Tibial artery (tissue), 4 donors: ENCODE measurements around the gene S100A11.

Experiments
- DNase-seq, 2 donors: peaks; one replicate each; pipeline ENCODE4 v3.0.0-alpha.2; 2019
- H3K27ac ChIP-seq, 2 donors: fragments of 200-600 bp; sonication (generic) in 1 of 2; 1 replicate in 1 of 2; 2 replicates in 1 of 2; pipeline ENCODE4 v1.5.1; 2018 to 2019; ENCODE audit warnings: mild to moderate bottlenecking in 1 of 2
- H3K27me3 ChIP-seq, 2 donors: fragments of 200-600 bp; sonication (generic) in 1 of 2; one replicate each; pipeline versions ENCODE4 v1.5.1 to v1.6.0; 2016 to 2019
- H3K36me3 ChIP-seq, 3 donors: fragments of 200-600 bp; sonication (generic) in 2 of 3; one replicate each; pipeline ENCODE4 v1.5.1; 2016 to 2019; ENCODE audit warnings: mild to moderate bottlenecking in 2 of 3
- H3K4me1 ChIP-seq, 4 donors: fragments of 200-600 bp; sonication (generic) in 2 of 4; 1 replicate in 3 of 4; 2 replicates in 1 of 4; pipeline ENCODE4 v1.5.1; 2016 to 2019
- H3K4me3 ChIP-seq, 2 donors: fragments of 200-600 bp; sonication (generic) in 1 of 2; 1 replicate in 1 of 2; 2 replicates in 1 of 2; pipeline ENCODE4 v1.5.1; 2018 to 2019; ENCODE audit warnings: mild to moderate bottlenecking in 2 of 2
- H3K9me3 ChIP-seq, 3 donors: fragments of 200-600 bp; sonication (generic) in 1 of 3; one replicate each; pipeline ENCODE4 v1.5.1; 2016 to 2019
- CTCF ChIP-seq, 2 experiments: fragments of 200-600 bp in 1 of 2; fragments of 450-650 bp in 1 of 2; IDR thresholded peaks; one replicate each; pipeline ENCODE4 v1.5.1; 2017 to 2019; ENCODE audit warnings: antibody characterized with exemption in 2 of 2, mild to moderate bottlenecking in 1 of 2, moderate library complexity in 1 of 2
- intact Hi-C: fragments of 100-400 bp; cut with DNase I; formaldehyde crosslinking; loops from one replicate; pipeline ENCODE4 v1.15.0; 2023; ENCODE audit warnings: low total_unique reads

The S100A11 gene

DNA sequence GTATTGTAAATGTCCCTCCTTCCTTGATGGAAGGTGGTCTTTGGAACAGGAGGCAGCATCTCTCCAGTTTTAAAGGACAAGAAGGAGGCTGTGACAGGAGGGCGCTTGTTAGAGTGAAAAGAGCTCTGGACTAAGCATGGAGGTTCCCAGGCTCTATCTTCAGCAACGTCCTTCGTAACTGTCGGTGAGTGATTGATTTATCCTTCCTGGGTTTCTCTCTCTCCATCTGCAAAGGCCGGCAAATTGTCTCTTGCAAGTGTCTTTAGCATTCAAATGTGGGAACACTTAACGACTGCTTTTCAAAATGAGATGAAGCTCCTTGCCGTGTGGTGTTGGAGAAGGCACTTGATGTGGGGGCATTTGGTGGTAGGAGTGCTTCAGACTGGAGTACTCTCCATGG is 15.2 kb downstream of the S100A11 start:
- H3K27me3 ChIP-seq, result peaks cover 0 to 3% of the 10 kb centered on the region in 2 donors
- H3K4me3 ChIP-seq, result no peak overlapping the region
- H3K36me3 ChIP-seq, result no peaks in the 10 kb centered on the region
- no peak for TF ChIP-seq CTCF (IDR thresholded peaks at IDR 0.05)
- intact Hi-C loops, result no loop called here
- no peaks in the 10 kb centered on the region for H3K9me3 ChIP-seq
- H3K4me1 ChIP-seq, result no peaks in the 10 kb centered on the region
- no peak overlapping the region for H3K27ac ChIP-seq
- no peak for DNase-seq

GRCh38 chr1:152020849-152021248 is 16.0 kb downstream of the S100A11 start:
- intact Hi-C loops, result no loop called here
- no peak for DNase-seq

DNA sequence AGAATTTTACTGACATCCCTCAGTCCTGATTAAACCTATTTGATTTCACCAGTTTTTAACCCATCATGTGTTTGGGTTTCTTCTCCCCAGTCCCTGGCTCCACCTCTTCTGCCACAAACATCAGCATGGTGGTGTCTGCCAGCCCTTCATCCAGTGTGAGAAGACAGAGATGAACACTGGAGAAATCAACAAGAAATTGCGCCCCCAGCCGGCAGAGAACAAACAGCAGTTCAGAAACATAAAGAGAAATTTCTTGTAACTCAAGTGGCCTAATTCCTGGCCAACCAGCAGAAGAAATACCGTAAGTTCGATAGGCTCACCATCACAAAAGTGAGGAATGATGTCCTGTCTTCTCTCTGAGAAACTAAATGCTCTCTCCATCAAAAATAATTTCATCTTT is 18.3 kb downstream of the S100A11 start:
- intact Hi-C loops, result no loop called here
- H3K4me3 ChIP-seq, result no peak overlapping the region
- H3K27me3 ChIP-seq, result peaks cover 0 to 3% of the 10 kb centered on the region in 2 donors
- no peak for DNase-seq
- no peaks in the 10 kb centered on the region for H3K4me1 ChIP-seq
- no peaks in the 10 kb centered on the region for H3K36me3 ChIP-seq
- no peak for TF ChIP-seq CTCF (IDR thresholded peaks at IDR 0.05)
- H3K9me3 ChIP-seq, result no peaks in the 10 kb centered on the region
- H3K27ac ChIP-seq, result no peak overlapping the region

More at GRCh38 chr1:152020849-152021248, 16.0 kb downstream of the S100A11 start:
- no peaks in the 10 kb centered on the region for H3K4me1 ChIP-seq
- H3K4me3 ChIP-seq, result no peak overlapping the region
- H3K9me3 ChIP-seq, result no peaks in the 10 kb centered on the region
- no peak overlapping the region for H3K27ac ChIP-seq
- H3K27me3 ChIP-seq, result peaks cover 0 to 3% of the 10 kb centered on the region in 2 donors
- TF ChIP-seq CTCF (IDR thresholded peaks at IDR 0.05), result no peak
- no peaks in the 10 kb centered on the region for H3K36me3 ChIP-seq

- Histone ChIP-seq H3K4me3 (no peak overlapping the region), H3K27me3 (peaks cover 0 to 9% of the 10 kb centered on the region in 2 donors), H3K36me3 (no peaks in the 10 kb centered on the region), H3K27ac (no peak overlapping the region), H3K4me1 (no peaks in the 10 kb centered on the region), H3K9me3 (no peaks in the 10 kb centered on the region)
- no peak for TF ChIP-seq CTCF (IDR thresholded peaks at IDR 0.05)
- intact Hi-C loops, result no loop called here
- DNase-seq, result no peak
Observed at GRCh38 chr1:152015766-152016165, 21.0 kb downstream of the S100A11 start.

GRCh38 chr1:152014943-152015342 is 21.9 kb downstream of the S100A11 start:
- DNase-seq, result no peak
- Histone ChIP-seq H3K36me3 (no peaks in the 10 kb centered on the region), H3K27me3 (peaks cover 0 to 9% of the 10 kb centered on the region in 2 donors), H3K4me3 (no peak overlapping the region), H3K27ac (no peak overlapping the region), H3K9me3 (no peaks in the 10 kb centered on the region), H3K4me1 (no peaks in the 10 kb centered on the region)
- intact Hi-C loops, result no loop called here
- no peak for TF ChIP-seq CTCF (IDR thresholded peaks at IDR 0.05)

DNA sequence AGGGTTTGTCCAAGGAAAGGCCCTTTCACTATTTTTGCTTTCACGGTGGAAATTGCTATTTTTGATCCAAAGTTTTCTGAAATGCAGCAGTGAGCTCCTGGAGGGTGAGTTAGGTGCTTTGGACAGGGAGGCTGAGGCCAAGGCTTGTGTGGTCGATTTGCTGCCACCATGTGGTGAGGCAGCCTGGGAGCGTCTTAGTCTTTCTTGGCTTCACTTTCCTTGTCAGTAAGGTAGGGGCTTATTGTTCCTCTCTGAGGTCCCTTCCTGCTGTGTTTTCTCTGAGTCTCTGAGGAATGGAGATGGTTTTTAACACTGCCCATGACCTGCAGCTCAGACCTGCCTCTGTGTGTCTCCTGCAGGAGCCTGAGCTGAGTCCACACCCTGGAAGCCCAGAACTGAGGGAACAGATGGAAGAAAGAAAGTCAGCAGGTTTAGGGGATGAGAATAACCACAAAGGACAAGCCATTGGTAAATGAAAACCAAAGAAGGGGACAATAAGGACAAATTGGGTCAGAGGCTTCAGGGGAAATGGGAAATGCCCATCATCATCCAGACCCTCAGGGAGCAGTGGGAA is 23.1 kb downstream of the S100A11 start:
- Histone ChIP-seq H3K27me3 (peaks cover 0 to 16% of the 10 kb centered on the region in 2 donors), H3K9me3 (no peaks in the 10 kb centered on the region), H3K36me3 (no peaks in the 10 kb centered on the region), H3K4me3 (no peak overlapping the region), H3K4me1 (no peaks in the 10 kb centered on the region), H3K27ac (no peak overlapping the region)
- peak in 1 of 2 experiments; percentile 19 for TF ChIP-seq CTCF (IDR thresholded peaks at IDR 0.05)
- intact Hi-C loops, result no loop called here
- DNase-seq, result no peak
